Adrenal gland (tissue), 5 donors: ENCODE results near the gene KLHL2.

ENCODE experiments used
- CTCF ChIP-seq, 6 experiments: fragments of 450-650 bp in 4 of 6; fragments of 200-600 bp in 2 of 6; sonication (generic) in 1 of 6; IDR thresholded peaks; 1 replicate in 5 of 6; 2 replicates in 1 of 6; pipeline versions ENCODE4 v1.5.1 to v1.8.0; 2016 to 2021; ENCODE audit warnings: antibody characterized with exemption in 6 of 6, mild to moderate bottlenecking in 2 of 6, moderate library complexity in 1 of 6
- POLR2A ChIP-seq, 2 donors: fragments of 450-650 bp; IDR thresholded peaks; one replicate each; pipeline ENCODE4 v1.6.1; 2017; ENCODE audit warnings: antibody characterized with exemption in 2 of 2, mild to moderate bottlenecking in 2 of 2, moderate library complexity in 1 of 2
- donor health status: DM: no; HTN: no; CAD: no.

GRCh38 chr4:165234766-165235165, 27.4 kb downstream of the KLHL2 start:
- TF ChIP-seq CTCF (IDR thresholded peaks at IDR 0.05): no peak
- TF ChIP-seq POLR2A (IDR thresholded peaks at IDR 0.05): no peak
